OCI-LY1 (cell line): ENCODE data around the gene SORCS3.

Source experiments
- H2AFZ ChIP-seq: fragments of 200-600 bp; sonication (generic), shearing (Covaris generic); 2 replicates; pipeline ENCODE4 v1.6.0; 2014; ENCODE audit warnings: antibody characterized with exemption, mild to moderate bottlenecking, low read length
- H3F3A ChIP-seq: fragments of 200-600 bp; sonication (generic), shearing (Covaris generic); 2 replicates; pipeline ENCODE4 v1.6.0; 2014; ENCODE audit warnings: mild to moderate bottlenecking, antibody characterized with exemption, low read length, moderate library complexity; ENCODE audit not compliant: insufficient read depth
- H3K27ac ChIP-seq: fragments of 200-600 bp; sonication (generic); 2 replicates; pipeline ENCODE4 v1.5.1; 2014; ENCODE audit warnings: low read length, mixed run types, mild to moderate bottlenecking, low read depth; ENCODE audit not compliant: poor library complexity, severe bottlenecking
- H3K27me3 ChIP-seq: fragments of 200-600 bp; sonication (generic); 2 replicates; pipeline ENCODE4 v1.6.0; 2014; ENCODE audit warnings: antibody characterized with exemption, mild to moderate bottlenecking, low read length, moderate library complexity; ENCODE audit not compliant: insufficient read depth
- H3K36me3 ChIP-seq: fragments of 200-600 bp; sonication (generic); 2 replicates; pipeline ENCODE4 v1.6.1; 2014; ENCODE audit warnings: mild to moderate bottlenecking, antibody characterized with exemption, low read length, moderate library complexity, mixed read lengths; ENCODE audit not compliant: insufficient read depth
- H3K4me1 ChIP-seq: fragments of 200-600 bp; sonication (generic); 2 replicates; pipeline ENCODE4 v1.5.1; 2014; ENCODE audit warnings: mild to moderate bottlenecking, low read length, moderate library complexity; ENCODE audit not compliant: insufficient read depth, severe bottlenecking
- H3K4me2 ChIP-seq: fragments of 200-600 bp; sonication (generic), shearing (Covaris generic); 2 replicates; pipeline ENCODE4 v1.6.1; 2014; ENCODE audit warnings: low read length
- H3K4me3 ChIP-seq: fragments of 200-600 bp; sonication (generic); 2 replicates; pipeline ENCODE4 v1.5.1; 2014; ENCODE audit warnings: low read length, low read depth, mild to moderate bottlenecking, mixed read lengths; ENCODE audit not compliant: poor library complexity, severe bottlenecking
- H3K79me2 ChIP-seq: fragments of 200-600 bp; shearing (Covaris generic); 2 replicates; pipeline ENCODE4 v1.6.1; 2016; ENCODE audit warnings: mixed run types, low read length, mixed read lengths; ENCODE audit not compliant: insufficient read depth
- H3K9ac ChIP-seq: fragments of 200-600 bp; sonication (generic), shearing (Covaris generic); 2 replicates; pipeline ENCODE4 v1.6.1; 2014; ENCODE audit warnings: mild to moderate bottlenecking, low read length, mixed read lengths
- H3K9me2 ChIP-seq: fragments of 200-600 bp; sonication (generic), shearing (Covaris generic); 2 replicates; pipeline ENCODE4 v1.6.1; 2014; ENCODE audit warnings: low read depth, mild to moderate bottlenecking, low read length, mixed read lengths
- H3K9me3 ChIP-seq: fragments of 200-600 bp; shearing (Covaris generic); 2 replicates; pipeline ENCODE4 v1.6.1; 2014; ENCODE audit warnings: low read length, mixed read lengths
- H4K20me1 ChIP-seq: fragments of 200-600 bp; sonication (generic), shearing (Covaris generic); 2 replicates; pipeline ENCODE4 v1.6.0; 2016; ENCODE audit warnings: mild to moderate bottlenecking, low read length; ENCODE audit not compliant: insufficient read depth
- EZH2 ChIP-seq: fragments of 200-600 bp; sonication (generic), shearing (Covaris generic); IDR thresholded peaks from 2 replicates; pipeline ENCODE4 v1.8.0; 2017; ENCODE audit warnings: borderline replicate concordance, mixed run types, mild to moderate bottlenecking, antibody characterized with exemption, low read length, moderate library complexity, mixed read lengths
- TF ChIP-seq, protein P1 (sequence below): fragments of 200-600 bp; sonication (generic), shearing (Covaris generic); IDR thresholded peaks from 2 replicates; pipeline ENCODE4 v1.5.1; 2017; ENCODE audit warnings: mild to moderate bottlenecking, antibody characterized with exemption, low read length, moderate library complexity, mixed read lengths

The SORCS3 gene

DNA sequence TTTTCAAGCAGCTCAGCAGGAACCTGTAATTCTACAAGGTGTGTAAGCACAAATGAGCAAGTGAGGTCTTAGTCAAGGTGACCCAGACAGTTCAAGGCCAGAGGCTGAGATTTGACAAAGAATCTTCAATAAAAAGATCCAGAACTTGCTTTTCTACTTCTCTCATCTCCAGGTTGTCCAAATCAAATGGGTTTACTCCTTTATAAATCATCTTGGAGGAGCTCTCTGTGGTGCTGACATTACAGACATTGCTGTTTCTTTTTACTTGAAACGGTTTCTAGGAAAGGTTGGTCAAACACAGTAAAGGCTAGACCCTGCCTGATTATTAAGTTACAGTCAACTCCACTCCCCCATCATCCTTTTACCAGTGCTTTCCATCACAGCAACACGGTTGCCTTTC, 504.6 kb downstream of the SORCS3 start:
- Histone ChIP-seq H3K9me3 (no peaks in the 10 kb centered on the region), H3K4me2 (no peak overlapping the region), H3K36me3 (no peaks in the 10 kb centered on the region), H3K27ac (no peak overlapping the region), H3K27me3 (no peaks in the 10 kb centered on the region), H2AFZ (no peak overlapping the region), H3F3A (no peaks in the 10 kb centered on the region), H4K20me1 (no peaks in the 10 kb centered on the region), H3K9me2 (no peaks in the 10 kb centered on the region), H3K4me1 (no peaks in the 10 kb centered on the region), H3K4me3 (no peak overlapping the region), H3K79me2 (no peaks in the 10 kb centered on the region), H3K9ac (no peak overlapping the region)
- TF ChIP-seq EZH2 = no peak
- TF ChIP-seq, protein P1, sequence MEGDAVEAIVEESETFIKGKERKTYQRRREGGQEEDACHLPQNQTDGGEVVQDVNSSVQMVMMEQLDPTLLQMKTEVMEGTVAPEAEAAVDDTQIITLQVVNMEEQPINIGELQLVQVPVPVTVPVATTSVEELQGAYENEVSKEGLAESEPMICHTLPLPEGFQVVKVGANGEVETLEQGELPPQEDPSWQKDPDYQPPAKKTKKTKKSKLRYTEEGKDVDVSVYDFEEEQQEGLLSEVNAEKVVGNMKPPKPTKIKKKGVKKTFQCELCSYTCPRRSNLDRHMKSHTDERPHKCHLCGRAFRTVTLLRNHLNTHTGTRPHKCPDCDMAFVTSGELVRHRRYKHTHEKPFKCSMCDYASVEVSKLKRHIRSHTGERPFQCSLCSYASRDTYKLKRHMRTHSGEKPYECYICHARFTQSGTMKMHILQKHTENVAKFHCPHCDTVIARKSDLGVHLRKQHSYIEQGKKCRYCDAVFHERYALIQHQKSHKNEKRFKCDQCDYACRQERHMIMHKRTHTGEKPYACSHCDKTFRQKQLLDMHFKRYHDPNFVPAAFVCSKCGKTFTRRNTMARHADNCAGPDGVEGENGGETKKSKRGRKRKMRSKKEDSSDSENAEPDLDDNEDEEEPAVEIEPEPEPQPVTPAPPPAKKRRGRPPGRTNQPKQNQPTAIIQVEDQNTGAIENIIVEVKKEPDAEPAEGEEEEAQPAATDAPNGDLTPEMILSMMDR = no peak

DNA sequence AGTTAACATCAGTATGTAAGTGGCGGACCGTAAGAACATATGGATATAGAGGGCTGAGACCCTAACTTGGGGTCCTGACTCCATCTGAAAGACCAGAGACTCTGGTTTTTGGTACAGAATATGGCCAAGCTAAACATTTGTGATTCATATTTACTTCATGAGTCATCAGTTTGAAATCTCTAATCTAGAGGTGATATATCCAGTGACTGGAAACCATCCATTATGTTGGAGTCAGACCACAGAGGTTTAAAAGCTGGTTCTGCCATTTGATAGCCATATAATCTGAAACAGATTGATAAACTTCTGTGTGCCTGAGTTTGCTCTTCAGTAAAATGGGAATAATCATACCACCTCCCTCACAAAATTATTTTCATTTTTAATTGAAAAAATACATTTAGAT, 505.3 kb downstream of the SORCS3 start:
- Histone ChIP-seq H3K27me3 (no peaks in the 10 kb centered on the region), H3F3A (no peaks in the 10 kb centered on the region), H4K20me1 (no peaks in the 10 kb centered on the region), H2AFZ (no peak overlapping the region), H3K9me2 (no peaks in the 10 kb centered on the region), H3K4me2 (no peak overlapping the region), H3K79me2 (no peaks in the 10 kb centered on the region), H3K36me3 (no peaks in the 10 kb centered on the region), H3K4me1 (no peaks in the 10 kb centered on the region), H3K27ac (no peak overlapping the region), H3K9me3 (no peaks in the 10 kb centered on the region), H3K9ac (no peak overlapping the region), H3K4me3 (no peak overlapping the region)
- TF ChIP-seq, protein P1 = no peak
- no peak for TF ChIP-seq EZH2

DNA sequence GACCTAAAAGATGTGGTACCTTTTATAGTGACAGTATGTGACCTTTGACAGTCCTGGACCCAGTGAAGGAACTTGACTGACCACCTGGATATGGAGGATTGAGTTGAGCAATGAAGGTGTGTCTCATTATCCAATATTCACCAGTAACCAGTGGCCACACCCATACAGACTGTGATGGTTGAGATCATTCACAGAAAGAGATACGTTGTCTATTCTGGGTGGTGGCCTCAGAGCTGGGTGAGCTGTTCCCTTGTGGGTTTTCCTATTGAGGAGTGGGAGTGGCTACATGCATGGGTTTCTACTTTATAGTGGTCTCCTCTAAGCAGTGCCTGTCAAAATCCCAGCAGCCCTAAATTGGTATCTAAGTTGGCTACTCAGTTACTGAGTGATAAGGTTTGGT, 507.4 kb downstream of the SORCS3 start:
- no peak overlapping the region for H3K4me2 ChIP-seq
- no peaks in the 10 kb centered on the region for H3F3A ChIP-seq
- no peak for TF ChIP-seq EZH2
- TF ChIP-seq, protein P1 = no peak
- no peak overlapping the region for H2AFZ ChIP-seq
- no peaks in the 10 kb centered on the region for H3K9me2 ChIP-seq
- no peaks in the 10 kb centered on the region for H3K27me3 ChIP-seq
- H3K4me3 ChIP-seq = no peak overlapping the region
- no peaks in the 10 kb centered on the region for H3K4me1 ChIP-seq
- H3K9me3 ChIP-seq = no peaks in the 10 kb centered on the region
- H3K79me2 ChIP-seq = no peaks in the 10 kb centered on the region
- H3K36me3 ChIP-seq = no peaks in the 10 kb centered on the region
- no peak overlapping the region for H3K27ac ChIP-seq
- no peaks in the 10 kb centered on the region for H4K20me1 ChIP-seq
- H3K9ac ChIP-seq = no peak overlapping the region
